CD4-positive, alpha-beta memory T cell (primary cell): ENCODE data around the gene SPATA18. TPM values are rescaled to one million over a fixed set of nuclear protein-coding genes. Genes with fewer than 3 reads are reported as not detected.

Experiments
- polyA plus RNA-seq, 2 donors: library from polyadenylated mRNA; unstranded; fragments of 300-500 nt; fragmentation: Illumina TruSeq; gene quantifications; one replicate each; pipeline ENCODE4 v1.2.3, GENCODE V29; 2021
- total RNA-seq, 2 experiments: library from RNA; stranded (reverse); gene quantifications; one replicate each; pipeline ENCODE4 v1.2.3, GENCODE V29; 2021

SPATA18 gene
- total and polyA plus RNA-seq, 4 experiments from 2014 or later: 0.44 TPM; not detected in 3

Other genes with a start within 250 kb of the SPATA18 start
- gene DCUN1D4, start 208.2 kb upstream of the SPATA18 start, total RNA-seq: 10 to 100 TPM; 54.0 to 58.9 TPM
- gene DCUN1D4, start 208.2 kb upstream of the SPATA18 start, polyA plus RNA-seq: 10 to 100 TPM; 13.5 to 22.3 TPM
- under 1 TPM; 0.30 to 0.41 TPM for gene LRRC66, start 30.9 kb upstream of the SPATA18 start, total RNA-seq
- under 1 TPM in 1 of 2 donors, not detected in 1; 0.08 TPM for gene LRRC66, start 30.9 kb upstream of the SPATA18 start, polyA plus RNA-seq
- 1 to 10 TPM; 7.4 to 7.5 TPM for gene SGCB, start 13.0 kb upstream of the SPATA18 start, total RNA-seq
- gene SGCB, start 13.0 kb upstream of the SPATA18 start, polyA plus RNA-seq: 1 to 10 TPM; 5.1 to 7.4 TPM